Measurements from ENCODE around the gene CLDN14.
A peak's percentile ranks its signal among the peaks of the same experiment; 100 is the strongest.

The CLDN14 gene

GRCh38 chr21:36471254-36471723 lies 8.6 kb downstream of the CLDN14 start:
- DNase-seq (ENCODE audit: low spot score), result no peak

DNA sequence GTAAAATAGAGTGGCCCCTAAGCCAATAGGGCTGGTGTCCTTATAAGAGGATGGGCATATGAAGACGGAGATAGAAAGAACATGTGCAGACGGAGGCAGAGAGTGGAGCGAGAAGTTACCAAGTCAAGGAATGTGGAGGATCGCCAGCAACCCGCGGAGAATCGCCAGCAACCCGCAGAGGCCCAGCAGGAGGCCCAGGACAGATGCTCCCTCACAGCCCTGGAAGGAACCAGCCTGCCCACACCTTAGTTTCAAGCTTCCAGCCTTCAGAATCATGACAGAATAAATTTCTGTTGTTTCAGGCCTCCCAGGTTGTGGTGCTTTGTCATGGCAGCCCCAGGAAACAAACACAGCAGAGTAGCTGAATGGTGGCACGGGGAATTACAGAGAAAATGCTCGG lies 9.6 kb downstream of the CLDN14 start:
- DNase-seq (ENCODE audit: low spot score), result no peak

GRCh38 chr21:36466061-36466511 lies 13.8 kb downstream of the CLDN14 start:
- no peak for DNase-seq (ENCODE audit: low spot score)

DNA sequence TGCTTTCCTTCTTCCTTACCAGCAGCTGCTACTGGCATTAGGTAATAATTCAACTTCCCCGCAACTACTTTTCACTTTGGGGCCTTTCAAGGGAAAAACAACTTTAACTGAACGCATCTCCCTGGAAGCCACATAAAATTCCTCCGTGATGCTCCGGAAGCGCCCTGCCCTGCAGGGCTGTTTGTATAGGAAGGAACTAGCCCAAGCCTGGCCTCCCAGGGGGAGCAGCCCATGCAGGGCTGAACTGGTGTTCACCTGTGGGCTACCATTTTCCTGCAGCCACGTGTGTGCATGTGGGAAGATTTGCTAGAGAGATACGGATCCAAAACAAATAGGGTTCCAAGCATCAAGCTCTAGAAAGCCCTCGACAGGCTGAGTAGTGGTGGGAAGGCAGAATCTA lies 14.4 kb downstream of the CLDN14 start:
- DNase-seq (ENCODE audit: low spot score), result no peak

DNA sequence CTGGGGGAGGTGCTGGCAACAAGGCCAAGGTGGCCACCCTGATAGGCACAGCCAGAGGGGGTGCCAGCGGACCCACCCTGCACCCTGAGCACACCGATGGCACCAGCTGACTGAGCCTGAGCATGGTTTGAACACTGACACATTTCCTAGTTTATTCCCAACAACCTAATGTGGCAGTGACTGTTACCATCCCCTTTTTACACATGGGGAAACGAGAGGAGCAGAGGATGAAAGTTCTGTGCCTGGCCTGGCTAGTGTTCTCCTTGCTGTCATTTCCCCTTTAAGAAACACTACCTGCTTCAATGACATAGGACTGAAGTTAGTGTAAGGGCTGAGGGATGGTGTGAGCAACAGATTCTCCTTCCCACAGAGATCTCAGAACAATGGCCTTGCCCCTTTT lies 15.3 kb downstream of the CLDN14 start:
- no peak for DNase-seq (ENCODE audit: low spot score)

GRCh38 chr21:36463991-36464390 lies 15.9 kb downstream of the CLDN14 start:
- no peak for DNase-seq (ENCODE audit: low spot score)

- no peak for DNase-seq (ENCODE audit: low spot score)
Measured at GRCh38 chr21:36463204-36463603, 16.7 kb downstream of the CLDN14 start.

DNA sequence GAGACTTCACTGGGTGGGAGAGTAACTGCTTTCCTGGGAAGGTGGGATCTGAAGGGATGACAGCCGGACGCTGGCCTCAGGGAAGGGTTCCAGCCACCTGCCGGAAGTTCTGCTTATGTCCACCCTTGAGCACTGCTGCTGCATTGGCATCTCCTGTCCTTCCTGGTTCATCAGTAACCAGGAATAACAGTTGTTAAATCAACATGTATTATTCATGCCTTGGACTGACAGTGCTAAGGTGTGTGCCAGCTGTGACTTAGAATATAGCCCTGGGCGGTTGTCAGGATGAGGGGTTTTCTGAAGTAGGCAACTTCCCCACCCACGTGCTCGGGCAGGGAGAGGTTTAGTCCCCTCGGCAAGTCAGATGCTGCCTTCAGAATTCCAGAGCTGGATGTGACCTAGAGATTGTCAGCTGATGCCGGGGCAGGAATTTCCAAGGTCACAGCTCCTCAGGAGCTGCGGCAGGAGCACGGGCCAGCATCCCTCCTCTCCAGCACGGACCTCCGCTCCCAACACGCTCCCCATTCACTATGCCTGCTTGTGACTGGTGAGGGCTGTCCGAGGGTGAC lies 17.9 kb downstream of the CLDN14 start:
- no peak for DNase-seq (ENCODE audit: low spot score)

GRCh38 chr21:36461277-36461917 lies 18.5 kb downstream of the CLDN14 start:
- no peak for DNase-seq (ENCODE audit: low spot score)

- no peak for DNase-seq (ENCODE audit: low spot score)
Measured at GRCh38 chr21:36460866-36461265, 19.1 kb downstream of the CLDN14 start.

DNA sequence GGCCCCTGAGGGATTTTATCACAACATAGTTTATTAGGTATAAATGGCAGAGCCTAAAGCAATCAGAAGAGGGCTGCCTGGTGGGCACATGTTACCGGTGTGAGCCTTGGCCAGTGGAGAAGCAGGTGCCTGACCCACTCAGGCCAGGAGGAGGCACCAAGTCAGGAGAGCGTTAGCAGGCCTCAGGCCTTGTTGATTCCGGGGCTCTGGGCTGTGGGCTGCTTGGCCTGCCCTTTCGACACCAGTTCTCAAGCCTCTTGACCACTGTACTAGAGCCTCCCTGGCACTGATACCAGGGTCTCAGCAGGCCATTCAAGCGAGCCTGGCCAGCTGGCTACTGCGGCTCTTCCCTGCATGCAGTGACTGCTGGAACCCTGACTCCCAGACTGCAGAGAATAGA lies 20.8 kb downstream of the CLDN14 start:
- peak; percentile 10 for DNase-seq (ENCODE audit: low spot score)

DNA sequence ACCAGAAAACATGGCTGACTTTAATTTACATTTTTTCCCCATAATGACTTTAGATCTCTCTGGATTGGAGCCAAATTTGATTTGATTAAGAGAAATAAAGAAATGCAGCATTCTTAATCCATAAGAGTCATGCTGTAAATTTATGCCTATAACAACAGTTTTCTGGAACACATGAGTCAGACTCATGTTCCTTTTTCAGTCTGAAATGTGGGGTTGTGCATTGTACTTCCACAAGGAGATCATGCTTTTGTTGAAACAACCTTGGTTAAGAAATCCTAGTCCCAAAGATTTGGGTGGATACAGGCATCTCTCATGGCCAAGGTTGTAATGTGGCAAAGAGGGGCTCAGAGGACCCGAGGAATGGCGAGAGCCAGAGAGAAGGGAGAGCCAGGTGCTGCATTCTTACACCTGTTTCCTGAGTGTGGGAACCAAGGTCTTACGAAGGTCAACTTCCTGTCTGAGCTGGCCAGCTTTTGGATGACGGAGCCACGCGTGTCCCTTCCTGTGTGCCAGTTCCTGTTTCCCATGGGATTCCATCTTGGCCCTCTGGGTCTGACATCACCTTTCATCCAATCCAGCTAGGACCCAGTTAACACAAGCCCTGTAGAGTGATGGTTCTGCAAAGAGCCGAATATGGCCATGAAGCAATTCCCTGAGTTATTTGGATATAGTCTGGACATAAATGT lies 23.1 kb downstream of the CLDN14 start:
- no peak for DNase-seq (ENCODE audit: low spot score)

DNA sequence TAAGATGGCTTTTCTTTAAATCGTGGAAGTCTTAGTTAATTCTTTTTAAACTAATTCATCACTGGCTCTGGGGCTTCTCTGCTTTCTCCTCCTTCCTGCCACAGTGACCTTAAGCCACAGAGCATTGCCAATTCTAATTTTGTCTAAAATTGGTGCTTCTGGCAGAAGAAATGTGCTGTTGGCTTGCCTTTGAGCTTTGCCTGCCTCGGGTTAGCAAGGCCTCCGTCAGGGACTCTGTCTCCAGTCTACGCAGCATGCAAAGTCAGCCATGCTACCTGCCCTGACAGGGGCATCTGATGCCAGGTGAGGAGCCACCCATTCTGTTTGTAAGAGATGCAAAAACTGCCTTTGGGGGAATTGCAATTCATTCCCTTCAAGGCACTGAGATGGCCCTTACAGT lies 25.2 kb downstream of the CLDN14 start:
- peak; percentile 62 for DNase-seq (ENCODE audit: low spot score)

DNA sequence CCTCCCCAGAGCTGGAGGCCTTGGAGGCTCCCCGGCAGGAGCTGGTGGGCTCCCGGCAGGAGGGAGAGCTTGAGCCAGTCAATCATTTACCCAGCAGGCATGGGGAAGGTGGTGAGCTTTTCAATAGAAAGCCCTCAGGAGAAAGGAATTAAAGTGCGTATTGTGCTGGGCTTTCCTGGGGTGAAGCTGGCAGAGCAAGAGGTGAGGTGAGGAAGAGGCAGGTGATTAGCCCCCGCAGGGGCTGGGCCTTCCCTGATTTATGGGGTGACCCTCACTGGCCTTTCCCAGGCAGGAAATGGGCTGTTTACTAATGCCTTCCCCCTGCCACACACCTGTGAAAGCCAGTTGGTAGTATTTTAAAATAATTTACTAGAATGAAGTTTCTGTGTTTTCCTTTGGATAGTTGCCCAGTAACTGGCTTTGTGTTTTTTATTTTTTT lies 25.8 kb downstream of the CLDN14 start:
- no peak for DNase-seq (ENCODE audit: low spot score)

DNA sequence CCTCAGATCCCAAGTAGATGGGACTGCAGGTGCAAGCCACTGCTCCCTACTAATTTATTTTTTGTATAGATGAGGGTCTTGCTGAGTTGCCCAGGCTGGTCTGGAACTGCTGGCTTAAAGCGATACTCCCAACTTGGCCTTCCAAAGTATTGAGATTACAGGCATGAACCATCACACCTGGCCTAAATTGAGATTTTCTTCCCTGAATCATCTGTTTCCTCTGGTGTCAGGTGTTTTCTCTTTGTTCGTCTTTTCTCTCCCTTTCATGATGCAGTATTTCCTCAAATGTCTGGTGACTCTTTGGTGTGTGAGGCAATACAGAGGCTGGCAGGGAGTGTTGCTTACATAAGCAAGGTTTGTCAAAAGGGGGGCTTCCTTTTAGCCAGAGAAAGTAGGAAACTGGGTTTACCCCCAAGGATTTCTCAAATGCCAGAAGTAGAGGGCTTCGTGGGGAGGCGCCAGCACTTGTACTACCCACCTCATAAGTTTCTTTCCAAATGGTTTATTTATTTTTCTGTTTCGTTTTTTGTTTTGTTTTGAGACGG lies 27.6 kb downstream of the CLDN14 start:
- DNase-seq (ENCODE audit: low spot score), result no peak

GRCh38 chr21:36451506-36451905 lies 28.4 kb downstream of the CLDN14 start:
- no peak for DNase-seq (ENCODE audit: low spot score)

GRCh38 chr21:36450511-36450910 lies 29.4 kb downstream of the CLDN14 start:
- no peak for DNase-seq (ENCODE audit: low spot score)

GRCh38 chr21:36446301-36446700 lies 33.6 kb downstream of the CLDN14 start:
- no peak for DNase-seq (ENCODE audit: low spot score)

DNA sequence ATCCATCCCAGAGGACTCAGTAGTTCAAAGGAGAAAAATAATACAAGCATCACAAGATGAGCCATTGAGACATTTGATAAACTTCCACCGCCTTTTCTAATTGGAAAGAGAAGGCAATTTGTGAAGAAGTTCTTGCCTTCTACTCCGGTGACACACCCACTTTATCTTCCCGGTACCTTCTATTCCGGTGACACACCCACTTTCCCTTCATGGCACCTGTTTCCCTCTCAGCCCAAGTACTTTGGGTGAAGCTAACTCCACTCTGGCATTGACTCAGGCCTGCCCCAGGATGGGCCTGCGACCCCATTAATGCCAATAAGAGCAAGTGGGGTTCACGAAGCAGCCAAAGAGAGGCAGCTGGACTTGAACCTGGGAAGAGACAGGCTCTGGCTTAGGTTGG lies 38.2 kb downstream of the CLDN14 start:
- no peak for DNase-seq (ENCODE audit: low spot score)

DNA sequence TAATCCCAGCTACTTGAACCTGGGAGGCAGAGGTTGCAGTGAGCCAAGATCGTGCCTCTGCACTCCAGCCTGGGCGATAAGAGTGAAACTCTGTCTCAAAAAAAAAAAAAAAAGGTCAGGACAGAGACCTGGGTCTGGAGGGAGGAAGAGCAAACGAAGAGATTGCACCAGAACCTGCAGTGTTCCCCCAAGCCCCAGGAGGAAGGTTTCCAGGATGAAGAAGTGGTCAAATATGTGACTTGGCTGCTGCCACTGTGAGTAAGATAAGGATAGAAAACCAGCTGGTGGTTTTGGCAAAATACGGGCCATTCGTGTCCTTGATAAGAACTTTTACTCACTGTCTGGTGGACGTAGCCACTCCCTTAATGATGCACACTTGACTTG lies 42.2 kb downstream of the CLDN14 start:
- no peak for DNase-seq (ENCODE audit: low spot score)

DNA sequence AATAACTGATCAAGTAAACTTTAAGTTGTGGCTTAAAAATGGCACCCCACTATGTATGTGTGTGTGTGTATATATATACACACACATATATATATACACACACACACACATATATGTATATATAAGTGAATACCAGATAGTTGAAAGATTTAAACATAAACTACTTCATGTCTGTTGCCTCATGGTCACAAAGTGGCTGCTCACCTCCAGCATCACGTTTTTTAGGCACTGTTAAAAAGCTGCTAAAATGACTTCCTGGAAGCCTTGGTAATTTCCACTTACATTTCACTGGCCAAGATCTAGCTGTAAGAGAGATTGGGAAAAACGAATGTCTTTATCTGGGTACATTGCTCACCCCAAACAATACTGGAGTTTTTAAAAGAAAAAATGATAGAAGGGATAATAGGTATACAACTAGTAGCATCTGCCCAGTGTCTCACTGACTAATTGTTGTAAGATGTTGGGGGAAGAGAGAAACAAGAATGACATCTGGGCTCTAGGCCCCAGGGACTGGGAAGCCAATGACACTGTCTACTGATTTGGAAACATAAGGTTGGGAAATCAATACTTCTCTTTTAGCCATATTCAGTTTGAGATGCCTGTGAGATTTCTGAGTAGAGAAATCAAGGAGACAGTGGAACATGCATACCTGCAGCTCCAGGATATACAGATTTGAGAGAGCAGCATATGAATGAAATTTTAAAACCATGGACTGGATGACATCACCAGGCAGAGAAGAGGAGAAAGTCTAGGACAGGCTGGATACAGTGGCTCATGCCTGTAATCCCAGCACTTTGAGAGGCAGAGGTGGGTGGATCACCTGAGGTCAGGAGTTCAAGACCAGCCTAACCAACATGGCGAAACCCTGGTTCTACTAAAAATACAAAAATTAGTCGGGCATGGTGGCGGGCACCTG lies 42.8 kb downstream of the CLDN14 start:
- no peak for DNase-seq (ENCODE audit: low spot score)

DNA sequence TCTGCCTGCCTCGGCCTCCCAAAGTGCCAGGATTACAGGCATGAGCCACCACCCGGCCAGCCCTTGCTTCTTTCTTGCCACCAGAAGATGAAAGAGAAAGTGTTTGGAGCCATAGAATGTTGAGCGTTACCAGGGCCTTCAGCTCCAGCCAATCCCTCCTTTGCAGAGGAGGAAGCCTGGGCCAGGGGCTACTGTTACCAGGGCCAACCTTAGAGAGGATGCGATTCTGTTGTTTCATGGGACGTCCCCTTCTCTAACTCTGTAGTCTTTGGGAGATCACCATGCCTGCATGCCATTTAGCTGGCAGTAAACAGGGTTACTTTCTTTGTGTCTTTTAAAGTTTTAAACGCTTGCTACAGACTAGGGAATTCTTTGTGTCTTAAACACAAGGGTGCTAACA lies 45.8 kb downstream of the CLDN14 start:
- DNase-seq (ENCODE audit: low spot score), result no peak

Data from cerebellar cortex (tissue), 1 donor.